ENCODE measurements around the gene HES1. TPM values are rescaled to one million over a fixed set of nuclear protein-coding genes. Genes with fewer than 3 reads are reported as not detected.
A peak's percentile ranks its signal among the peaks of the same experiment; 100 is the strongest.

The HES1 gene, protein sequence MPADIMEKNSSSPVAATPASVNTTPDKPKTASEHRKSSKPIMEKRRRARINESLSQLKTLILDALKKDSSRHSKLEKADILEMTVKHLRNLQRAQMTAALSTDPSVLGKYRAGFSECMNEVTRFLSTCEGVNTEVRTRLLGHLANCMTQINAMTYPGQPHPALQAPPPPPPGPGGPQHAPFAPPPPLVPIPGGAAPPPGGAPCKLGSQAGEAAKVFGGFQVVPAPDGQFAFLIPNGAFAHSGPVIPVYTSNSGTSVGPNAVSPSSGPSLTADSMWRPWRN
- 41.0 and 51.6 TPM in 2 replicates for total RNA-seq
- long read RNA-seq, partial matches to known transcripts, result 0 of 4 reads
- long read RNA-seq, other reads (novel, unspliced or antisense), result 4 of 4 reads

DNA sequence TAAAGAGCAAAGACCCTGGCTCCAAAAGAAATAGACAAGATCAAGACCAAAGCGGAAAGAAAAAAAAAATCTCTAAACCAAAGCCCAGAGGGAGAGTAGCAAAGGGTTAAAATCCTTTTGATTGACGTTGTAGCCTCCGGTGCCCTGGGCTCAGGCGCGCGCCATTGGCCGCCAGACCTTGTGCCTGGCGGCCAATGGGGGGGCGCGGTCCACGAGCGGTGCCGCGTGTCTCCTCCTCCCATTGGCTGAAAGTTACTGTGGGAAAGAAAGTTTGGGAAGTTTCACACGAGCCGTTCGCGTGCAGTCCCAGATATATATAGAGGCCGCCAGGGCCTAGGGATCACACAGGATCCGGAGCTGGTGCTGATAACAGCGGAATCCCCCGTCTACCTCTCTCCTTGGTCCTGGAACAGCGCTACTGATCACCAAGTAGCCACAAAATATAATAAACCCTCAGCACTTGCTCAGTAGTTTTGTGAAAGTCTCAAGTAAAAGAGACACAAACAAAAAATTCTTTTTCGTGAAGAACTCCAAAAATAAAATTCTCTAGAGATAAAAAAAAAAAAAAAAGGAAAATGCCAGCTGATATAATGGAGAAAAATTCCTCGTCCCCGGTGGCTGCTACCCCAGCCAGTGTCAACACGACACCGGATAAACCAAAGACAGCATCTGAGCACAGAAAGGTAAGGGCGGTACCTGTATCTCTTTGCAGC lies at the start of gene HES1:
Gene HES1 (plus strand): TSS at position 343 of the 713 bp plus-strand sequence. CDS start 233 bp downstream, at position 576.
- peak within 1 kb of the TSS; percentile 90 for H3K27ac Mint-ChIP-seq (ENCODE audit: unreplicated experiment)
- H3K4me3 Mint-ChIP-seq (ENCODE audit: unreplicated experiment), result peak within 1 kb of the TSS; percentile 97
- no peak for TF ChIP-seq CTCF (IDR thresholded peaks at IDR 0.05)
- peak; percentile 97 for DNase-seq (ENCODE audit: extremely low spot score, unreplicated experiment)
- H3K4me1 Mint-ChIP-seq (ENCODE audit: unreplicated experiment), result peaks cover 56% of the 10 kb centered on the region
- peaks cover 10% of the 10 kb centered on the region for H3K36me3 Mint-ChIP-seq (ENCODE audit: unreplicated experiment)
- H3K27me3 Mint-ChIP-seq (ENCODE audit: unreplicated experiment), result peaks cover 16% of the 10 kb centered on the region
- no peaks in the 10 kb centered on the region for H3K9me3 Mint-ChIP-seq (ENCODE audit: unreplicated experiment)

DNA sequence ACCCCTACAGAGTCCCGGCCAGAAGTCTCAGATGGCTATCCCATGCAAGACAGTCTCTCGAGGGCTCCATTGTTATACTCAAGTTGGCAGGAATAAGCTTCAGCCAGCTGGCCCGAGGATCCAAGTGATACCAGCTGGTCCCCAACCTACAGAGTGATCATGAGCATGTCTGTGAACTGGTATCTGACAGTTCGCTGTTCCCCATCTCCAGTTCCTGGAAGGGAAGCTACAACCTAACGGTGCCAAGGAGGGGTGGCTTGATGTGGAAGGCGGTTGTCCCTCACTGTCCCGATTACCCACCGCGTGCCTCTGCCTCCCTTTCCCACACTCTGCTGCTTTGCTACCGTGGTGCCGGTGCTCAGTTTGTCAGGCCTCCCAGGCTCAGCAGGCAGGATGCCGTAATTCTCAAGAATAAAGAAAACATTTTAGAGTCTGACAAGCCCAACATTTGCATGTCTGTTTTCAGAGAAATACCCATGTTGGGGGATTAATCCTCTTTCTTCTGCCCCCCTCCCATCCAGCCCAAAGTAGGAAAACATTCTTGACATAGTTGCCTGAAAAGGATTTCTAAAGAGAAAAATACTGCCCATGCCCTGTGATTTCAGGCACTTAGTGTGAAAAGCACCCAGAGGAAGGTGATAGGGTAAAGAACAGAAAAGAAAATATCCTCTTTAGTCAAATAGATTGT lies 49.4 kb upstream of the HES1 start:
- peak overlapping the region; percentile 75 for H3K27ac Mint-ChIP-seq (ENCODE audit: unreplicated experiment)
- H3K36me3 Mint-ChIP-seq (ENCODE audit: unreplicated experiment), result no peaks in the 10 kb centered on the region
- H3K4me1 Mint-ChIP-seq (ENCODE audit: unreplicated experiment), result peaks cover 69% of the 10 kb centered on the region
- TF ChIP-seq CTCF (IDR thresholded peaks at IDR 0.05), result no peak
- no peak overlapping the region for H3K4me3 Mint-ChIP-seq (ENCODE audit: unreplicated experiment)
- H3K27me3 Mint-ChIP-seq (ENCODE audit: unreplicated experiment), result no peaks in the 10 kb centered on the region
- H3K9me3 Mint-ChIP-seq (ENCODE audit: unreplicated experiment), result no peaks in the 10 kb centered on the region
- DNase-seq (ENCODE audit: extremely low spot score, unreplicated experiment), result no peak

DNA sequence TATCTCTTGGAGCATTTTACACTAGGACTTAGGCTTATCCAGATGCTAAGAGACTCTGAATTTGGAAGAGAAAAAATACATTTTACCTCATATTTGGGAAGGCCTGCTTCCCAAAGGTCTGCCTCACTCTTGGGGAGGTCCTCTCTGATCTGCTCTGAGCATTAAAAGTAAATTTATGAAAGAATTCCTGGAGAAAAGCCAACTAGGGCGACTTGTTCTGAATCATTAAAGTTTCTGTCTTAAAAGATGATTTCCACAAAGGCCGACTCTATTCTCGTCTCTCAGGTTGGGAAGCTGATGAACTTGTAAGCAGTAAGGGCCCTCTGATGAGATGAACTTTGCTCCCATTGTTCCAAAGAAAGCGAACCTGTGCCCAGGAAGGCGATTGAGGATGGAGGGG lies 48.7 kb upstream of the HES1 start:
- Mint-ChIP-seq H3K36me3 (ENCODE audit: unreplicated experiment) (no peaks in the 10 kb centered on the region), H3K4me3 (ENCODE audit: unreplicated experiment) (no peak overlapping the region), H3K27me3 (ENCODE audit: unreplicated experiment) (no peaks in the 10 kb centered on the region), H3K4me1 (ENCODE audit: unreplicated experiment) (peaks cover 69% of the 10 kb centered on the region), H3K9me3 (ENCODE audit: unreplicated experiment) (no peaks in the 10 kb centered on the region), H3K27ac (ENCODE audit: unreplicated experiment) (peak overlapping the region; percentile 75)
- no peak for TF ChIP-seq CTCF (IDR thresholded peaks at IDR 0.05)
- no peak for DNase-seq (ENCODE audit: extremely low spot score, unreplicated experiment)

GRCh38 chr3:194087995-194088855 lies 47.7 kb upstream of the HES1 start:
- no peaks in the 10 kb centered on the region for H3K27me3 Mint-ChIP-seq (ENCODE audit: unreplicated experiment)
- peaks cover 59% of the 10 kb centered on the region for H3K4me1 Mint-ChIP-seq (ENCODE audit: unreplicated experiment)
- H3K9me3 Mint-ChIP-seq (ENCODE audit: unreplicated experiment), result no peaks in the 10 kb centered on the region
- H3K36me3 Mint-ChIP-seq (ENCODE audit: unreplicated experiment), result no peaks in the 10 kb centered on the region
- H3K4me3 Mint-ChIP-seq (ENCODE audit: unreplicated experiment), result no peak overlapping the region
- no peak overlapping the region for H3K27ac Mint-ChIP-seq (ENCODE audit: unreplicated experiment)
- DNase-seq (ENCODE audit: extremely low spot score, unreplicated experiment), result no peak
- TF ChIP-seq CTCF (IDR thresholded peaks at IDR 0.05), result no peak
